ENCODE data around the gene LDHD.

Gene LDHD

GRCh38 chr16:75071621-75072020, 45.0 kb downstream of the LDHD start:
- Histone ChIP-seq H4K20me1 (ENCODE audit: low read depth, low read length) (no peaks in the 10 kb centered on the region), H3K4me2 (ENCODE audit: low read depth, low read length, poor library complexity, severe bottlenecking) (no peak overlapping the region), H3K79me2 (ENCODE audit: insufficient read depth, low read length) (no peaks in the 10 kb centered on the region; the same call in 1 of the 2 replicates)

DNA sequence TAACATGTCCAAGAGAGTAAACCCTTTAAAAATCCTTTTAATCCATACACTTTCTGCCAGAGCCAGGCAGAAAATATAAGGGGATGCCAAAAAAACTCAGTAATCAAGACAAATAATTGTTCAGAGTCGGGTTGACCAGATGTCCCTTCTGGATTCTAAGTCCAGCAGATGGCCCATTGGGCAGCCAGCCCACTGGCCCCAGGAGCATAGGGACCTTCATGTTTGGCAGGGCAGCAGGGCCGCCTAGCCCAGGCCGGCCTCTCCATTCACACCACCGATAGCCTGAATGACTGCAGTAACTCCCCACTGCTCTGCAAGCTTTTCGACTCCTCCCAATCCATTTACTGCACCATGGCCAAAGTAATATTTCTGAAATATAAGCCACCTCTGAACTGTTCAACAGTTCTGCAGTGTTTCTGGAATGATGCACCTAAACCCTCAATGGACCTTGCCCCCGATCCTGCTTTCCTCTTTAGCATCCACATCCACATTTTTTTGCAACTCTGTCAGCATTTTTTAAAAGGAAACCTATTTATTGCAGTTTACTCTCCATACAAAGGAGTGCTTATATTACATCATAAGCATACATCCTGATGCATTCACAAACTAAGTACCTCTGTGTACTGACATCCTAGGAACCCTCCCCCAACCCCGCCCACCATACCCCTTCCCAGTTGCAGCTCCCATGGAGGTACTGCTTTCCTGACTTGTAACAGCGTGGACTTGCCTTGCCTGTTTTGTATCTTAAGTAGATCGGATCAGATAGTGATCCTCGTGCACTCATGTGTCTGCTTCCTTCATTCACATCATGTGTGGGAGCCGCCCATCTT, 46.4 kb downstream of the LDHD start:
- H3K9me2 ChIP-seq (replicated peaks; ENCODE audit: insufficient read depth, low read length): no peaks in the 10 kb centered on the region
- H3K4me2 ChIP-seq (ENCODE audit: low read depth, low read length, poor library complexity, severe bottlenecking): no peak overlapping the region
- H3K79me2 ChIP-seq (ENCODE audit: insufficient read depth, low read length): no peaks in the 10 kb centered on the region
- no peak for TF ChIP-seq EZH2phosphoT487 (conservative IDR thresholded peaks at IDR 0.05; ENCODE audit: low read length)
- no peak for TF ChIP-seq CTCF (IDR thresholded peaks at IDR 0.05; ENCODE audit: insufficient read depth, low read length, poor library complexity, severe bottlenecking)
- no peaks in the 10 kb centered on the region for H4K20me1 ChIP-seq (ENCODE audit: low read depth, low read length)
- no peaks in the 10 kb centered on the region for H3K27me3 ChIP-seq (ENCODE audit: low read length)
- H3K36me3 ChIP-seq (ENCODE audit: low read length): no peaks in the 10 kb centered on the region
- no peak overlapping the region for H2AFZ ChIP-seq (ENCODE audit: low read depth, low read length, severe bottlenecking)
- H3K27ac ChIP-seq (ENCODE audit: low read depth, low read length): no peak overlapping the region
- no peak overlapping the region for H3K9ac ChIP-seq (ENCODE audit: low read length)
- H3F3A ChIP-seq (ENCODE audit: insufficient read depth): 0 out of 2 replicates have a peak, but pooled peaks cover under 1% of the 10 kb centered on the region
- H3K9me3 ChIP-seq (ENCODE audit: insufficient read depth, low read length): no peaks in the 10 kb centered on the region
- H3K4me3 ChIP-seq (ENCODE audit: insufficient read depth, low read length, poor library complexity, severe bottlenecking): no peak overlapping the region

More at GRCh38 chr16:75071621-75072020, 45.0 kb downstream of the LDHD start:
- no peak overlapping the region for H3K9ac ChIP-seq (ENCODE audit: low read length)
- no peak overlapping the region for H3K4me3 ChIP-seq (ENCODE audit: insufficient read depth, low read length, poor library complexity, severe bottlenecking)
- H3F3A ChIP-seq (ENCODE audit: insufficient read depth): peaks cover 11% of the 10 kb centered on the region
- H3K27me3 ChIP-seq (ENCODE audit: low read length): no peaks in the 10 kb centered on the region
- no peaks in the 10 kb centered on the region for H3K36me3 ChIP-seq (ENCODE audit: low read length)
- H3K9me3 ChIP-seq (ENCODE audit: insufficient read depth, low read length): no peaks in the 10 kb centered on the region
- H2AFZ ChIP-seq (ENCODE audit: low read depth, low read length, severe bottlenecking): no peak overlapping the region
- TF ChIP-seq CTCF (IDR thresholded peaks at IDR 0.05; ENCODE audit: insufficient read depth, low read length, poor library complexity, severe bottlenecking) (no peak), EZH2phosphoT487 (conservative IDR thresholded peaks at IDR 0.05; ENCODE audit: low read length) (no peak)
- H3K9me2 ChIP-seq (replicated peaks; ENCODE audit: insufficient read depth, low read length): no peaks in the 10 kb centered on the region
- no peak overlapping the region for H3K27ac ChIP-seq (ENCODE audit: low read depth, low read length)

DNA sequence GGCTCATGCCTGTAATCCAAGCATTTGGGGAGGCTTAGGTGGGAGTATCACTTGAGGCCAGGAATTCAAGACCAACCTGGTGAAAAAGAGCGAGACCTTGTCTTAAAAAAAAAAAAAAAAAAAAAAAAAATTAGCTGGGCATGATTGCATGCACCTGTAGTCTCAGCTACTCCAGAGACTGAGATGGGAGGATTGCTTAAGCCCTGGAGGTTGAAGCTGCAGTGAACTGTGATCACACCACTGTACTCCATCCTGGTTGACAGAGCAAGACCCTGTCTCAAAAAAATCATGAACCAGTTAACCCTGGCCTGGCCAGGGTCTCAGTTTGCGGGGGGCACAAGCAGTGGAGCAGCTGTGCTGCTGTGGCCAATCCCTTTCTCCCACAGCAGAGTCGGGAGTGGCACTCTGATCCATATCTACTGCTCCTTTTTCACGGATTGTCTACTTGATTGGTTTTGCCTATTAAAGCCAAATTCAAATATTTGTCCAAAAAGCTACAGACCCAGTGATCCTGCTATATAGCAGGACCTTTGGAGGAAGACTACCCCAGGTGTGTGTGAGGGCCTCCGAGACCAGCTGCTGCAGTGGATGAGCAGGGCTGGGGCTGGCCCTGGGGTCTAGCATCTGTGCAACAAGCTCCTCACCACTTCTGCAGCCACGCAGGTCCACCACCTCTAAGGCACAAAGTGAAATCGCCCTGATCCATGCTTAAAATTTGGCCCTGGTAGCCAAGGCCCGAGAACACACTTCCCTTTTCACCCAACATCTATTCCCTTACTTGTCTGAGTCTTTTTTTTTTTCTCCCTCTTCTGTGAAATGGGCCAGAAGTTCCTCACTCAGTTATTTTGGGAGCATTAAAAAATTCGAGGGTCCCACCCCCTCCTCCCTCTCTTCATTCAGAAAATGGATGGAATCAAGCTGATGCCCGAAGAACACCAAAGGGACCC, 48.2 kb downstream of the LDHD start:
- no peaks in the 10 kb centered on the region for H3K79me2 ChIP-seq (ENCODE audit: insufficient read depth, low read length)
- no peaks in the 10 kb centered on the region for H4K20me1 ChIP-seq (ENCODE audit: low read depth, low read length)

More for the DNA sequence above, 48.2 kb downstream of the LDHD start:
- Histone ChIP-seq H3K36me3 (ENCODE audit: low read length) (no peaks in the 10 kb centered on the region), H3K9me2 (replicated peaks; ENCODE audit: insufficient read depth, low read length) (no peaks in the 10 kb centered on the region), H3K4me3 (ENCODE audit: insufficient read depth, low read length, poor library complexity, severe bottlenecking) (no peak overlapping the region), H2AFZ (ENCODE audit: low read depth, low read length, severe bottlenecking) (no peak overlapping the region), H3K4me2 (ENCODE audit: low read depth, low read length, poor library complexity, severe bottlenecking) (no peak overlapping the region), H3K9ac (ENCODE audit: low read length) (no peak overlapping the region), H3K9me3 (ENCODE audit: insufficient read depth, low read length) (no peaks in the 10 kb centered on the region), H3K27ac (ENCODE audit: low read depth, low read length) (no peak overlapping the region), H3K27me3 (ENCODE audit: low read length) (no peaks in the 10 kb centered on the region), H3F3A (ENCODE audit: insufficient read depth) (no peaks in the 10 kb centered on the region)
- TF ChIP-seq CTCF (IDR thresholded peaks at IDR 0.05; ENCODE audit: insufficient read depth, low read length, poor library complexity, severe bottlenecking) (no peak), EZH2phosphoT487 (conservative IDR thresholded peaks at IDR 0.05; ENCODE audit: low read length) (no peak)

Measured in SU-DHL-6 (cell line).